CD4-positive, CD25-positive, alpha-beta regulatory T cell (primary cell): Measurements from ENCODE around the gene NTM. TPM values are rescaled to one million over a fixed set of nuclear protein-coding genes. Genes with fewer than 3 reads are reported as not detected.

ENCODE experiments used
- ATAC-seq, 2 donors: fragments of 150-1000 bp; cut with Tn5 transposase; one replicate each; pipeline ENCODE4 v1.10.0; 2021; ENCODE audit warnings: low read depth in 2 of 2, moderate number of reproducible peaks in 2 of 2, moderate library complexity in 1 of 2
- DNase-seq, 3 donors: peaks; one replicate each; pipeline versions ENCODE4 v3.0.0 to v3.0.0-alpha.2; 2012 to 2022; ENCODE audit warnings: mixed read lengths in 1 of 3
- H3K27ac ChIP-seq: one replicate; pipeline ENCODE4 v1.7.0; 2013; ENCODE audit warnings: mild to moderate bottlenecking, low read length; ENCODE audit not compliant: insufficient read depth, poor library complexity, severe bottlenecking
- H3K27me3 ChIP-seq: one replicate; pipeline ENCODE4 v1.7.0; 2013; ENCODE audit warnings: low read length; ENCODE audit not compliant: control insufficient read depth, insufficient read depth
- H3K36me3 ChIP-seq: one replicate; pipeline ENCODE4 v1.7.0; 2013; ENCODE audit warnings: mild to moderate bottlenecking, low read length, moderate library complexity; ENCODE audit not compliant: control insufficient read depth, insufficient read depth
- H3K4me1 ChIP-seq: 2 replicates; pipeline ENCODE4 v1.7.0; 2013; ENCODE audit warnings: mild to moderate bottlenecking, low read length; ENCODE audit not compliant: insufficient read depth, control insufficient read depth, poor library complexity, severe bottlenecking
- H3K4me3 ChIP-seq: one replicate; pipeline ENCODE4 v1.7.0; 2013; ENCODE audit warnings: low read depth, mild to moderate bottlenecking, low read length, moderate library complexity
- H3K9me3 ChIP-seq, 2 experiments: 1 replicate in 1 of 2; 2 replicates in 1 of 2; pipeline ENCODE4 v1.7.0; 2013; ENCODE audit warnings: low read length in 2 of 2, mild to moderate bottlenecking in 1 of 2, moderate library complexity in 1 of 2; ENCODE audit not compliant: control insufficient read depth in 2 of 2
- H3K27ac Mint-ChIP-seq, 3 donors: one replicate each; pipeline ENCODE4 v1.8.0; 2020 to 2022; ENCODE audit warnings: mild to moderate bottlenecking in 3 of 3, mixed read lengths in 3 of 3, moderate library complexity in 2 of 3
- H3K27me3 Mint-ChIP-seq: one replicate; pipeline ENCODE4 v1.8.0; 2022; ENCODE audit warnings: mild to moderate bottlenecking, mixed read lengths
- H3K36me3 Mint-ChIP-seq: one replicate; pipeline ENCODE4 v1.8.0; 2020; ENCODE audit warnings: mixed read lengths
- H3K4me1 Mint-ChIP-seq, 4 donors: one replicate each; pipeline ENCODE4 v1.8.0; 2020 to 2022; ENCODE audit warnings: mixed read lengths in 4 of 4, mild to moderate bottlenecking in 1 of 4
- H3K4me3 Mint-ChIP-seq, 4 donors: one replicate each; pipeline ENCODE4 v1.8.0; 2020 to 2022; ENCODE audit warnings: mild to moderate bottlenecking in 4 of 4, mixed read lengths in 4 of 4, moderate library complexity in 3 of 4
- H3K9me3 Mint-ChIP-seq, 7 donors: one replicate each; pipeline ENCODE4 v1.8.0; 2020 to 2022; ENCODE audit warnings: mixed read lengths in 7 of 7, mild to moderate bottlenecking in 3 of 7, moderate library complexity in 2 of 7
- polyA plus RNA-seq, 4 donors: library from polyadenylated mRNA; unstranded; fragments of 300-500 nt; fragmentation: Illumina TruSeq; gene quantifications; one replicate each; pipeline ENCODE4 v1.2.3, GENCODE V29; 2021
- total RNA-seq: library from RNA; stranded (reverse); gene quantifications from one replicate; pipeline ENCODE4 v1.2.3, GENCODE V29; 2022

Gene NTM
- total and polyA plus RNA-seq, 5 donors from 2014 or later = 1.3 TPM; not detected in 4

GRCh38 chr11:131748151-131749050, 378.0 kb downstream of the NTM start:
- Mint-ChIP-seq H3K9me3 (peaks cover 0 to 8% (median 0%) of the 10 kb centered on the region in 7 donors), H3K27me3 (no peaks in the 10 kb centered on the region), H3K4me1 (no peaks in the 10 kb centered on the region), H3K36me3 (no peaks in the 10 kb centered on the region), H3K4me3 (no peak overlapping the region), H3K27ac (no peak overlapping the region)
- Histone ChIP-seq H3K27me3 (no peaks in the 10 kb centered on the region), H3K36me3 (no peaks in the 10 kb centered on the region), H3K4me3 (no peak overlapping the region), H3K27ac (no peak overlapping the region), H3K9me3 (no peaks in the 10 kb centered on the region), H3K4me1 (no peaks in the 10 kb centered on the region)
- no peak for ATAC-seq
- peak in 2 of 3 donors; percentile 8 to 30 for DNase-seq

GRCh38 chr11:131749101-131749500, 378.7 kb downstream of the NTM start:
- H3K27me3 ChIP-seq = no peaks in the 10 kb centered on the region
- H3K9me3 ChIP-seq = no peaks in the 10 kb centered on the region
- Mint-ChIP-seq H3K4me3 (no peak overlapping the region), H3K27ac (no peak overlapping the region), H3K9me3 (peaks cover 0 to 8% (median 0%) of the 10 kb centered on the region in 7 donors), H3K36me3 (no peaks in the 10 kb centered on the region), H3K4me1 (no peaks in the 10 kb centered on the region), H3K27me3 (no peaks in the 10 kb centered on the region)
- H3K36me3 ChIP-seq = no peaks in the 10 kb centered on the region
- ATAC-seq (no peak), DNase-seq (no peak)
- no peak overlapping the region for H3K27ac ChIP-seq
- no peak overlapping the region for H3K4me3 ChIP-seq
- H3K4me1 ChIP-seq = no peaks in the 10 kb centered on the region

GRCh38 chr11:131750152-131750551, 379.7 kb downstream of the NTM start:
- no peaks in the 10 kb centered on the region for H3K27me3 ChIP-seq
- H3K9me3 ChIP-seq = no peaks in the 10 kb centered on the region
- Mint-ChIP-seq H3K9me3 (peaks cover 0 to 8% (median 0%) of the 10 kb centered on the region in 7 donors), H3K4me1 (no peaks in the 10 kb centered on the region), H3K27me3 (no peaks in the 10 kb centered on the region), H3K27ac (no peak overlapping the region), H3K4me3 (no peak overlapping the region), H3K36me3 (no peaks in the 10 kb centered on the region)
- H3K4me1 ChIP-seq = no peaks in the 10 kb centered on the region
- ATAC-seq (no peak), DNase-seq (no peak)
- no peaks in the 10 kb centered on the region for H3K36me3 ChIP-seq
- no peak overlapping the region for H3K27ac ChIP-seq
- H3K4me3 ChIP-seq = no peak overlapping the region

- Mint-ChIP-seq H3K27me3 (no peaks in the 10 kb centered on the region), H3K4me1 (no peaks in the 10 kb centered on the region), H3K36me3 (no peaks in the 10 kb centered on the region), H3K9me3 (peaks cover 0 to 8% (median 0%) of the 10 kb centered on the region in 7 donors), H3K4me3 (no peak overlapping the region), H3K27ac (no peak overlapping the region)
- ATAC-seq = no peak
- Histone ChIP-seq H3K4me3 (no peak overlapping the region), H3K36me3 (no peaks in the 10 kb centered on the region), H3K9me3 (no peaks in the 10 kb centered on the region), H3K4me1 (no peaks in the 10 kb centered on the region), H3K27ac (no peak overlapping the region), H3K27me3 (no peaks in the 10 kb centered on the region)
- DNase-seq = no peak
These were observed 380.3 kb downstream of the NTM start for GRCh38 chr11:131750692-131751091.

- no peaks in the 10 kb centered on the region for H3K27me3 ChIP-seq
- no peaks in the 10 kb centered on the region for H3K9me3 ChIP-seq
- peaks cover 0 to 8% (median 1%) of the 10 kb centered on the region in 7 donors for H3K9me3 Mint-ChIP-seq
- ATAC-seq (no peak), DNase-seq (no peak)
- no peak overlapping the region for H3K4me3 Mint-ChIP-seq
- H3K27me3 Mint-ChIP-seq = no peaks in the 10 kb centered on the region
- H3K36me3 Mint-ChIP-seq = no peaks in the 10 kb centered on the region
- no peaks in the 10 kb centered on the region for H3K36me3 ChIP-seq
- H3K4me3 ChIP-seq = no peak overlapping the region
- no peak overlapping the region for H3K27ac ChIP-seq
- no peaks in the 10 kb centered on the region for H3K4me1 Mint-ChIP-seq
- H3K27ac Mint-ChIP-seq = peak overlapping the region in 1 of 3 donors; percentile 5
- H3K4me1 ChIP-seq = no peaks in the 10 kb centered on the region
These were observed 384.3 kb downstream of the NTM start for GRCh38 chr11:131754671-131755070.

GRCh38 chr11:131756479-131757110, 386.2 kb downstream of the NTM start:
- no peaks in the 10 kb centered on the region for H3K4me1 ChIP-seq
- no peak overlapping the region for H3K27ac ChIP-seq
- H3K36me3 Mint-ChIP-seq = no peaks in the 10 kb centered on the region
- H3K4me3 ChIP-seq = no peak overlapping the region
- H3K9me3 Mint-ChIP-seq = peaks cover 0 to 8% (median 2%) of the 10 kb centered on the region in 7 donors
- ATAC-seq (no peak), DNase-seq (no peak)
- no peaks in the 10 kb centered on the region for H3K36me3 ChIP-seq
- H3K4me3 Mint-ChIP-seq = no peak overlapping the region
- peak overlapping the region in 1 of 3 donors; percentile 22 for H3K27ac Mint-ChIP-seq
- no peaks in the 10 kb centered on the region for H3K4me1 Mint-ChIP-seq
- no peaks in the 10 kb centered on the region for H3K27me3 ChIP-seq
- no peaks in the 10 kb centered on the region for H3K27me3 Mint-ChIP-seq
- H3K9me3 ChIP-seq = no peaks in the 10 kb centered on the region

- H3K36me3 Mint-ChIP-seq = no peaks in the 10 kb centered on the region
- H3K4me1 Mint-ChIP-seq = no peaks in the 10 kb centered on the region
- no peak overlapping the region for H3K27ac ChIP-seq
- H3K27me3 ChIP-seq = no peaks in the 10 kb centered on the region
- no peak for ATAC-seq
- no peaks in the 10 kb centered on the region for H3K36me3 ChIP-seq
- H3K4me3 Mint-ChIP-seq = no peak overlapping the region
- no peak for DNase-seq
- H3K9me3 Mint-ChIP-seq = peaks cover 0 to 3% (median 0%) of the 10 kb centered on the region in 7 donors
- no peak overlapping the region for H3K27ac Mint-ChIP-seq
- no peak overlapping the region for H3K4me3 ChIP-seq
- H3K4me1 ChIP-seq = no peaks in the 10 kb centered on the region
- H3K9me3 ChIP-seq = no peaks in the 10 kb centered on the region
- no peaks in the 10 kb centered on the region for H3K27me3 Mint-ChIP-seq
These were observed 388.3 kb downstream of the NTM start for GRCh38 chr11:131758726-131759125.
